HG03342 (cell line): ENCODE data around the gene HIBADH.
"Not testable (repeated sequence)": the region's sequence is repeated elsewhere in the genome, so short reads cannot be mapped to it uniquely, and the experiment has no call there.

Experiments
- ATAC-seq: cut with Tn5 transposase; IDR thresholded peaks from one replicate; pipeline ENCODE4 v1.9.1; 2021; ENCODE audit warnings: mild to moderate bottlenecking, moderate library complexity; ENCODE audit not compliant: unreplicated experiment

Gene HIBADH

DNA sequence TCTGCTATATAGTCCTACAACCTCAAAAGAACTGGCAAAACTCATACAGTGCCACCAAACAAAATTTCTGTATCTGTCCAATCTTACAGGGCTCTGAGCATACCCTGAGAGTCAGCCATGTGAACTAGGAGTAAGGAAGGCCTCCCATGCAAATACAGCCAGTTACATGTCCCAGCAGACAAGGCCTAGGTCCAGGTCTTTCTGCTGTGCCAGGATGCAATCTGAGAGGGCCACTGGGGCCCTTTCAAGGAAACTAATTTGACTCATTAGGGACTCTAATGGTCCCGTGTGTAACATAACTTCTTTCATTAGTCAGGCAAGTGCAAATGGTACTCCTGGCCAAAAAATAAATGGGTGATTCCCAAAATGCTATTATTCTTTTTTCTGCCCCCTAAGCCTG, 17.9 kb upstream of the HIBADH start:
- ATAC-seq = no peak

DNA sequence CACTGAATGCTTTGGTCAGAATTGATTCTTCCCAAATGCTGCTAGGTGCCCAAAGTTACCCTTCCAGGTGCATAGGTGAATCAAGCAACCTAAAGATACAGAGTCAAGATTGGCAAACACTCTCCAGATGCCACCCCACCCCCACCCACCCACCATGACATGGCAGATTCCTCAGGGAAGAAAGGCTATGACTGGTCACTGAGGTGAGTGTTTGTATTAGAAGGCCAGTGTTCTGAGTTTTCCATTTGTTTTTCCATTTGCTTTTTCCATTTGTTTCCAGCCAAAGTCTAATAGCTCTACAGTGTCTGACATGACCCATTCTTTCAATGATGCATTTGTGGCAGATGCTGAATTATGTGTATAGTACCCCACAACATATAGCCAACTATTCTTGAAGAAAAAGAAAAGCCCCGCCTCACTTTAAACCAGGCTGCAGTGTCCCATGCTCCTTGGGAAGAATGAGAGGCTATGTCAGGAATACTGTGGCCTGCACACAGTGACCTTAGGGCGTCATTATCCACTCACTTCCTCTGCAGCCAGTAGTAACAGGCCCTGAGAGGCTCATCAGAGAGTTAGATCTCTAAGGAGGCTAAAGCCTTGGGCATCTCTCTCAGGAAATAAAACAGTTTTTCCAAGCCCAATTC, 16.1 kb upstream of the HIBADH start:
- ATAC-seq = no peak

DNA sequence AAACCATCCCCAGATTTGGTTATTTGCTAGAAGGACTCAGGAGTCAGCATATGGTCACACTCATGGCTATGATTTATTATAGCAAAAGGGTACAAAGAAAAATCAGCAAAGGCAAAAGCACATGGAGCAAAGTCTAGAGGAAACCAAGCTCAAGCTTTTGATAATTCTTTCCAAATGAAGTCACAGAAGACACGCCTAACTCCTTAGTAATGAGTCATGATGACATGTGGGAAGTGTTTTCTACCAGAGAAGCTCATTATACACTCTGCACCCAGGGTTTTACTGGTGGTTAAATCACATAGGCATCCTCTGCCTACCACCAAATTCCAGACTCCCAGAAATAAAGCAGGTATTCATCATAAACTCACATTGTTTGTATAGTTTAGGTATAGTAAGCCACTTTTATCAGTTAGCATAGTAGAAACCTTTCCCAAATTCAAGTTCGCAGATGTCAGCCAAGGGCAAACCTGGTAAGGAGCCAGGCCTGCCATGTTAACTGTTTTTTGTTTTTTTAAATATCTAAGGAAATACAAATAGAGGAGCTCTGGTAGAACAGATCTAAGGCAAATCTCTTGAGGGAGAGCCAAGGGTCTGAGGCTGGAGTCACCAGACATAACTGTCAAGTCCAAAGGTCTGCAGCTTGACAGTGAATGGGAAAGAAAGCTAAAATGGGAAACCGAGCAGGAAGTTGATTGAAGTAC, 15.4 kb upstream of the HIBADH start:
- ATAC-seq = no peak

DNA sequence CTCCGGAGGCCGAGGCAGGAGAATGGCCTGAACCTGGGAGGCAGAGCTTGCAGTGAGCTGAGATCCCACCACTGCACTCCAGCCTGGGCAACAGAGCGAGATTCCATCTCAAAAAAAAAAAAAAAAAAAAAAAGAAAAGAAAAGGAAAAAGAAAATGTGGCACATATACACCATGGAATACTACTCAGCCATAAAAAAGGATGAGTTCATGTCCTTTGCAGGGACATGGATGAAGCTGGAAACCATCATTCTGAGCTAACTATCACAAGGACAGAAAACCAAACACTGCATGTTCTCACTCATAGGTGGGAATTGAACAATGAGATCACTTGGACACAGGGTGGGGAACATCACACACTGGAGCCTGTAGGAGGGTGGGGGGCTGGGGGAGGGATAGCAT, 11.4 kb upstream of the HIBADH start:
- ATAC-seq = not testable (repeated sequence)

DNA sequence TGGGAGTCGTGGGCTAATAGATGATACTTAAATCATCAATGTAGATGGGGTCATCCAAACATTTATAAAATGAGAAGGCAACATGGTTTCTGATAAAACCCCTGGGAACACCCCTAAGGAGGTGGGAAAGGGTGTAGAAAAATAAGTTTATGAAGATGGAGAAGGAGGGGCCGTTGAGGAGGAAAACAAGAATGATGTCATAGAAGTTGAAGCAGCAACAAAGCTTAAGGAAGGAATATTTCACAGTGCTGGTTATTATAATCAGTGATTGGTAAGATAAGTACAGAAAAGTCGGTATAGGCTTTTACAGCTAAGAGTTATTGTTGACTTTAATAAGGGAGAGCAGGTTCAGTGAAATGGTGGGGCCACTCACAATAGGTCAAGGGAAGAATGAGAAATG, 9.0 kb upstream of the HIBADH start:
- no peak for ATAC-seq

DNA sequence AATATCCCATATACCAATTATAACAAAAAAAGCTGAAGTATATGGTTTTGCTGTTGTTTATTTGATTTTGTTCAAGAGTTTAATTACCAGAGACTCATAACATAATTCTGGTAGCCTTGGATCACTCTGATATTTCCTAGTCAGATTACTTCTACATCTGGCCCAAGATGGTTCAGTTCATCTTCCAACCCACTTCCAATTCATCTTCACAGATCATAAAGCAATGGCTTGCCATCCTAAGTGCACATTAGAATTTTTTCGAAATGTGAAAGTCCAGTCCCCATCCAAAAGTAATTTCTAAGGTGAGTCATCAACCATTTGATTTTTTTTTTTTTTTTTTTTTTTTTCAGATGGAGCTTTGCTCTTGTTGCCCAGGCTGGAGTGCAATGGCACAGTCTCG, 8.0 kb upstream of the HIBADH start:
- no peak for ATAC-seq

DNA sequence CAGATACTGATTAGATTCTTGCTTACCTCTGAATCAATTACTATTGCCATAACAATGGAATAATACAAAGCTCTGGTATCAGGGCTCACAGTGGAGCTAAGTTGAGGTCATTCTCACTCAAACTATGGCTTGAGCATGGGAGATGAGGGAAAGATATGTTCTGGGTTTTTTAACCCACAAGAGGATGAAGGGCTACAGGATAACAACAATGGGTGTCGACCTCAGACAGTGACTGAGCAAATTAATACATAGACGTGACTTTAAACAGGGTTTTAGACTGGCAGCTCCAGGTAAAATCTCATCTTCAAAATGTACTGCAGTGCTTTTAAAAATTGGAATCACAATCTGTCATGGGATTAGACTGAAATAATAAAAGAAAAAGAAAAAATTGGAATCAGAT, 7.5 kb upstream of the HIBADH start:
- no peak for ATAC-seq

DNA sequence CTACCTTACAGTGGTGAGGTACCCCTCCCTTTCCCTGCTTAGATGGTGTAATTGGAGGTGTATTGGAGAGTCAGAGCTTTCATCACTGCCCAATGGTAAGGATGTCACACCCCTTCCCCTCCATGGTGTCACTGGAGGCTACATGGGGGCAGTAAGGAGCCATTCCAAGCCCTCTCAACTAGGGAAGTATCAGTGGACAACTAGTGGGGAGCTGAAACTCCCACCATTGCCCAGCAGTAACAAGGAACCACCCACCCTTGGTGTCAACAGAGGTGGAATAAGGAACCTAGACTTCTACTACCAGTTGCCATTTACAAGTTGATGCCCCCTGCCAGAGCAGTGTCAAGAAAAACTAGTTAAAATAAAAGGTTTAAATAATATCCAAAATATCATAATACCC, 2.8 kb upstream of the HIBADH start:
- no peak for ATAC-seq

DNA sequence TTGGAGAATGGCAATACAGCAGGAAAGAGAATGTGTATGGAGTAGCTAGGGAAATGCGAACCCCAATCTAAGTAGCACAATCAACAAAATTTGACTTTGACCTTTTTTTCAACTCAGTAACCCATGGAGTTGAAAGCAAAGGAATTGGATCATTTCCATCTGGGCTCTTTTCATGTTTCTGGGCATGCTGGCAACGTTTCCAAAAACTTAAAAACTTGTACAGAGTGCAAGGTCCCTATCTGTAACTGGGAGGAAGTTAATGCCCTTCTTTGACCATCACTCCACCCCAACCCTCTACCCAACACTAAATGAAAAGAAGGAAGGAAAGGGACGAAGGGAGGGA, 1.3 kb upstream of the HIBADH start:
- no peak for ATAC-seq

DNA sequence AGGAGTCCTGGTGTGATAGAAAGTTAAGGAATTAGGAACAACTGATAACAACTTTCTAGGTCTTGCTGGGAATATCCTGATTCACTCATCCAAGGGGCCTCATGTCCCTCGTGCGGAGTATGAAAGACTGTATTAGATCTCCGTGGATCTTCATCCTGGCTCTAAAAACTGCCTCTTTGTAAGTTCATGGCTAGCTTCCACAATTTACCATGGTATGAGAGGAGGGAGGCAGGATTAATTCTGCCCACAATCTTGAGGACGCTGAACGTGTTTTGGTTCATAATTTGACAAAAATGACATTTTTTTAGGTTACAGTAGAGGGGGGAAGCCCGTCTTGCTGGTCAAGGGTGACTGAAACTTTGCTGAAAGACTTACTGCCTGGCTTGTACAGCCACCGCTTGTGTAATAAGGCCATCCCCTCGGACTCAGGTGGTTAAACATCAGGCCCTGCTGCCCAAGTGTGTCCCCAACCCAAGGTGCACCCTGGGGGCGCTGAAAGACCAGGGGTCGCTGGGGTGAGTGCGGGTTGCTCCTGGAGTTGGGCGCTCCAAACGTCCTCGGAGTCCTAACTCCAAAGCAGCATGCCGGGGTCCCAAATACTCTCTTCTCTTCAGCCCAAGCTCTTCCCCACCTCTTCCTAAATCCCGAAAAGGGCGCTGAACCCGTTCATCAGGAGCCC, 733 bp downstream of the HIBADH start:
- no peak for ATAC-seq

DNA sequence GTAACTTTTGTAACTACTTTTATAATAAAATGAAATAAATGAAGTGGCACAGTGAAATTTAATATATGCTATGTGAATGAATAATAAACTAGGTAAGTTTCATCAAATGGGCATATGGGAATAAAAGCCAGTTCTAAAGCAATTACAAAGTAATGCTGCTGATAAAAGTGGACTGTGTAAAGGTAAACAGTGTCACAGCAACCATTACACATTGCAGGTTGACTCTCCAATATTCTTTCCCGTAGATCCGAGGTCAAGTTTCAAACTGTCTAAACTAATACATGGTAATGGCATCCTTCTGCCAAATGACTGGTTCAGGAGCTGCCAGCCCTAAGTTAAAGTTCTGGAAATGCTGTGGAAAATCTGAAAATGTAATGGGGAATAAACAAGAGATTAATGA, 6.0 kb downstream of the HIBADH start:
- no peak for ATAC-seq

DNA sequence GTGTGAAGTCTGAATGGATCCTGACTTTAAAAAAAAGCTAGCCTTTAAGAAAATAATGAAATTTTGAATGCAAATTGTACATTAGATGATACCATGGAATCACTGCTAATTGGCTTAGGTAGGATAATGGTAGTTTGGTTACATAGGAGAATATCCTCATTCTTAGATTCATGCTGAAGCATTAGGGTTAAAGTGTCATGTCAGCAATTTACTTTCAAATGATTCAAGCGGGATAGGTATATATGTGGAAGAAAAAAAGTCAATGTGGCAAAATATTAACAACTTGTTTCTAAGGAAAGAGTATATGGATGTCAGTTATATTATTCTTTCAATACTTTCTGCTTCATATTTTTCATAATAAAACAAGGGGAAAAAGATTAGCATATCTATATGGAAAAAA, 7.5 kb downstream of the HIBADH start:
- no peak for ATAC-seq

DNA sequence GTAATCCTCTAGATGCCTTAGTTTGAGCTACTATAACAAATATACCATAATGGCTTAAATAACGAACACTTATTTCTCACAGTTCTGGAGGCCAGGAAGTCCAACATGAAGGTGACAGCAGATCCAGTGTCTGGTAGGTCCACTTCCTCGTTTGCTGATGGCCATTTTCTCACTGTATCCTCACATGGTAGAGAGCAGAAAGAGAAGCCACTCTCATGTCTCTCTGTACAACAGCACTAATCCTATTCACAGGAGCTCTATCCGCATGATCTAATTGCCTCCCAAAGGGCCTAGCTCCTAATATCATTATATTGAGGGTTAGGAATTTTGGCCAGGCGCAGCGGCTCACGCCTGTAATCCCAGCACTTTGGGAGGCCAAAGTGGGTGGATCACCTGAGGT, 10.2 kb downstream of the HIBADH start:
- ATAC-seq = no peak

DNA sequence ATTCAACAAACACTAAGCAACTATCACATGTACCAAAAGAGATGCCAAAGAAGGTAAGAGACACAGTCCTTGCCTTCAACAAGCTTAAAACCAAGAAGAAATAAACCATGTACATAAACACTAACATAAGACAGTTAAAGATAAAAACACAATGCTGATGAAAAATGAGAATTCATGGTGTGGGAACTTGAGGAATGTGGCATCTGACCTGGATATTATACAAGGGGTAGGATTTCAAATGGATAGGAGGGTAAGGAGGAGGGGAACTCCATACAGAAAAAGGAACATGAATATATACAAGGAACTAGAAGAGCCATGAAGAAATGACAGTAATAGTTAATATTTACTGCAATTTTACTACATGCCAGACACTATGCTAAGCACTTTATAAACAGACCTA, 11.0 kb downstream of the HIBADH start:
- no peak for ATAC-seq

DNA sequence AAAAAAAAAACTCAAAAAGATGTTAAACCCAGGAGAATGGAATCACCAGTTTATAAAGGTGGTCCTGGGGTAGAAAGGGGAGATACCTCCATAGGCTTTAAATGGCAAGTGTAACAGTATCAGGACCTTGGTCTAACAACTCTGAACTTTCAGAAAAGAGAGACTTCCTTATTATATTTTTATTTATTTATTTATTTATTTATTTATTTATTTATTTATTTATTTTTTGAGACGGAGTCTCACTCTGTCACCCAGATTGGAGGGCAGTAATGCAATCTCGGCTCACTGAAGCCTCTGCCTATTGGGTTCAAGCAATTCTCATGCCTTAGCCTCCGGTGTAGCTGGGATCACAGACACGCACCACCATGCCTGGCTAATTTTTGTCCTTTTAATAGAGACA, 12.4 kb downstream of the HIBADH start:
- no peak for ATAC-seq

DNA sequence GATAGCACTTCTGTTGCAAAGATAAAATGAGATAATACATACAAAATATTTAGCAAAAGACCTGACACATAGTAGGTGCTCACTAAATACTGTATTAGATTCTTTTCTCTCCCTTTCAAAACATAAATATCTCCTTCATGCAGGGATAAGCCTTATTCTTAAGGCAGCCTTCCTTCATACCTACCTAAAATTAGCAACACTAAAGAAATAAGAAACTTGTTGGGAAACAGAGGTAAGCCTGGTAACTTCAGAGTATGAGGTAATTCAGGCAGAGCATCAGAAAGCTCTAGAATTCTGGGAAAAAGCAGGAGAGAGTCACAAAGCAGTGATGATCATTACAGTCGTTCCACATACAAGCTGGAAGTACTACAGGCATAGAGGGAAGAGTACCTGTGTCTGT, 15.2 kb downstream of the HIBADH start:
- ATAC-seq = no peak

DNA sequence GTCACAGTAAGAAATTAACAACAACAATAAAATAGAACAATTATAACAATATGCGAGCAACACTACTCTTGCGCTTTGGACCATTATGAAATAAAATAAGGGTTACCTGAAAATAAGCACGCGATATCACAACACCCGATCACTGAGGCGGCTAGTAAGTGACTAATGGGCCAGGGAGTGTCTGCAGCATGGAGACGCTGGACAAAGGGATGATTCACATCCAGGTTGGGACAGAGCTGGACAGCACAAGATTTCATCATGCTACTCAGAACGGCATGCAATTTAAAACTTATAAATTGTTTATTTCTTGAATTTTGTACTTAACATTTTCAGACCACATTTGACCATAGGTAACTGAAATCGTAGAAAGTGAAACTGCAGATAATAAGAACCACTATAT, 15.6 kb downstream of the HIBADH start:
- no peak for ATAC-seq

DNA sequence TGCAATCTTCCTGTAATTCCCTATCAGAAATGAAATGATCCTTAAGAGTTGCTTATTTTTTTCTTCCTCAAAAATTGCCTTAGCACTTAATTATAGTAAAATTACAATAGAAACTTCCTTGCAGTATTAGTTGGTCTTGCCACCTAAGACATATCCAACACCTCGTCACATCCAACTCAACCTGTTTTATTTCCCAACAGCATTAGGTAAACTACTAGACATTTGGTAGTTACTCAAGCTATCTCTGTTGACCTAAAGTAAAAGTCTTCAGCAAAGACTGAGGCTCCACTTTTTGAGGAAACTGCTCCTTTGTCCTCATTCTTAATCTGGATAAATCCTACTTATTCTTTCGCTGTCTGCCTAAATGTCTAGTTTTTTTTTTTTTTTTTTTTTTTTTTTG, 20.4 kb downstream of the HIBADH start:
- no peak for ATAC-seq

DNA sequence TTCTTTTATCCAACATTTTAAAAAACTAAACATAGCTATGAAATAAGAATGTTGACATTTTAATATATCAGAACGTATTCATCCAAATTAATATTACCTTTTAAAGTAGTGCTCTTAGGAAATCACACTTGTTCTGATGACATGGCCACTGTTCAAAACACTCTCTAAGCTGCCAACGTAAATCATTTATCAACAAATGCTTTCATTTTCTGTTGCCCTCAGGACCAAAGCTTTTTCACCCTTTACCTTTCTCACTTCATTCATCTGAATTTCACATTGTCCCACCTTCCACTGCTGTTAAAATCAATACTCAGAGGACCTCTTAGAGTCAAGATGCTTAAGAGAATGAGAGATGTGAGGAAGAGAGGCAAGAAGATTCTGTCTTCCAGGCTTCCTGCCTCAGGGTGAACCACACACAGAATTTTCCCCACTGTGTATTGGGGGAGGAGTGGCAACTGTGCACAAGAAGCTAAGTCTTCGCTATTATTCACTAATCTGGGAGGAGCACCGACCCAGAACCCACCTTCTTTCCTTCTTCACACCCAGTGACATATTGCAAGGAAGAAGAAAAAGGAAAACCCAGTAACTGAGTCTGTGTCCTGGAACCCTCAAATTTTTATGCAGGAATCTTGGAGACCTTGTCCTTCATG, 21.0 kb downstream of the HIBADH start:
- no peak for ATAC-seq

DNA sequence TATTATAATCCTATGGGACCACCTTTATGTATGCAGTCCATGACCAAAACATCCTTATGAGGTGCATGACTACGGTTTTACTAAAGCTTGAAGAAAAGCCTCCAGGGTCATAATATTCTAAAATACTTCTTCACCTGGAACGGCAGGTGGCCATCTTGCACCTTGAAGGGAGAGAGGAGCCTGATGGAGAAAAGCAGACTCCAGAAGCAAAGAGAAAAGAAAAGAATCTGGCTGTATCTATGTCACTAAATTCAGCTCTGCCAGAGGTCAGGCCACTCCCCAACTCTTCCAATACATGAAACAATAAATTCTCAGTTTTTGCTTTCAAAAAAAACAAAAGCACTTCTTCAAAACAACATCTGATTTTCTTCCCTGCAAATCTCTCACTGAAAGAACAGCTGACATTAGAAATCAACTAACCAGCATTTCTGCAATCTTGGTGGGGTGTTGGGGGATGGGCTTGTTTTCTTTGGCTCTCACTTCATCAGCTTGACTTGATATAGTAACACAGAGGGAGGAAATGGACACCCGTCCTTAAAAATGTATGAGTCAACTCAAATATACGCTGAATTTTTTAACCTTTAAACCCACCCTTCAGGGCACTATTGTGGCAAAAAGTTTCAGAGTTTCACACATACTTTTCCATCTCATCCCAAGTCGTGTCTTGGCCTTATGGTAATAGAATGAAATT, 21.7 kb downstream of the HIBADH start:
- ATAC-seq = no peak

DNA sequence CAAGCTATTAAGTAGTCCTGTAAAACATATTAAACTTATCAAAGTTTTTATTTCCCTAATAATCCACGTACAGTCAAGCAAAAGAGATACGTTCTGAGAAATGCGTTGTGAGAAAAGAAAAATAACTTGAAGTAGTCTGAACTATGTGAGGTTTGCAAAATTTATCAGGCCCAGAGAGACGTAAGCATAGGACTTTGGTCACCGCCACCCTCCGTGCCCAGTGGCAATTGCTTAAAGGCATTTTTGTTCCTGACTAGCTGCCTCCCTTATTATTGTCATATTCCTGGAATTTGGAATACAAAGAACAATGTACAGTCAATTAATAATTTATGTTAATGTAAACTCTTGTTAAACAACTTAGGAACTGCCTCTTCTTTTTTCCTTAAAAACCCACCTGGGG, 22.8 kb downstream of the HIBADH start:
- no peak for ATAC-seq
